IPS-18c (cell line): ENCODE data around the gene AGFG2.
A peak's percentile ranks its signal among the peaks of the same experiment; 100 is the strongest.

Experiments used
- H3K4me3 ChIP-seq: 2 replicates; pipeline ENCODE4 v1.7.0; 2013; ENCODE audit warnings: low read depth, mild to moderate bottlenecking, low read length, moderate library complexity; ENCODE audit not compliant: insufficient read depth
- H3K9me3 ChIP-seq: one replicate; pipeline ENCODE4 v1.6.1; 2013; ENCODE audit warnings: mild to moderate bottlenecking, low read length, moderate library complexity; ENCODE audit not compliant: control insufficient read depth, insufficient read depth

The AGFG2 gene

DNA sequence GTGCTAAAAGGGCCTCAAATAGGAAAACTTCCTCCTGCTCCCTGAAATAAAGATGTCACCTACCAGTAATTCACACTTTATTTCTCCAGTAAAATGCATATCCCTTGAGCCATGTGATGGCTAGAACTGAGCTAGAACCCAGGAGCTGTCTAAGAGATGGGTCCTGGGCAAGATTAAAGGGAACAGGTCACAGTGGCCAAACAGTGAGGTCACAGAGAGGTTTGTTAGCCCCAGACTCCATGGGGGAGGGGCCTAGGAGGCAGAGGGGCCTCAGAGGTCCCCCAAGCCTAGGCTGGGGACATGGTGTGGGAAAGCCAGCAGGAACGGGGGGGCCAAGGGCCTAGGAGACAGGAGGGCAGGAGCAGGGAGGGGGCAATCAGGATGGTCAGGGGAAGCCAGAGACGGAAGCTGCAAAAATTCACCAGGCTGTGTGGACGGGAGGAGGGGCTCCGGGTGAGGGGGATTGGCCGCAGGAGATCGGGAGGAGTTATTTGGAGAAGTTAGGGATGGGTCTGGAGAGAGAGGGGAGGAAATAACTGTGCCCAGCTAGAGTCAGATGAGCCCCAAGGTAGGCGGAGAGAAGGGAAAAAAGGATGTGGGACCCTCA lies 50.4 kb downstream of the AGFG2 start:
- Histone ChIP-seq H3K9me3 (no peaks in the 10 kb centered on the region), H3K4me3 (no peak overlapping the region; the same call in 1 of the 2 replicates)

DNA sequence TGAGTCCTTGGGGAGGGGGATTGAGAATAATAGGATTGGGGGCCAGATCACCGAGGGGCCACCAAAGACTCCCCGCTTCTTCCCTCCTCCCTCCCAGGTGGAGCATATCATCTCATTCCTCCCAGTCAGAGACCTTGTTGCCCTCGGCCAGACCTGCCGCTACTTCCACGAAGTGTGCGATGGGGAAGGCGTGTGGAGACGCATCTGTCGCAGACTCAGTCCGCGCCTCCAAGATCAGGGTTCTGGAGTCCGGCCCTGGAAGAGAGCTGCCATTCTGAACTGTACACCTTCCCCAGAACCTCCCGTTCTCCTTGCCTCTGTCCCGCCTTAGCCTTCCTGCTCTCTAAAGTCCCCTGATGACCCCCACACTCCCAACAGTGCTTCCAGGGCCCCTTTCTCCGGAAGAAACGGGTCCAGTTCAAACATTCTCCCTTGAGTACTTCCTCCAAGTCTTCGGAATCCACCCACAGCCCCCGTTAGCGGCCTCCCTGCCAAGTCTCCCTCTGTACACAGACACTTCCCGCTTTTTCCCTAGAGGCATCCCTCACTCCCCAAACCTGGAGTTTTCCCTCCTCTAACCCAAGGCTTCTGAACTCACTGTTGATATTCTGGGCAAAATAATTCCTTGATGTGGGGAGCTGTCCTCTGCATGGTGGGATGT lies 51.2 kb downstream of the AGFG2 start:
- H3K4me3 ChIP-seq, result no peak overlapping the region; the same call in 1 of the 2 replicates
- no peaks in the 10 kb centered on the region for H3K9me3 ChIP-seq

DNA sequence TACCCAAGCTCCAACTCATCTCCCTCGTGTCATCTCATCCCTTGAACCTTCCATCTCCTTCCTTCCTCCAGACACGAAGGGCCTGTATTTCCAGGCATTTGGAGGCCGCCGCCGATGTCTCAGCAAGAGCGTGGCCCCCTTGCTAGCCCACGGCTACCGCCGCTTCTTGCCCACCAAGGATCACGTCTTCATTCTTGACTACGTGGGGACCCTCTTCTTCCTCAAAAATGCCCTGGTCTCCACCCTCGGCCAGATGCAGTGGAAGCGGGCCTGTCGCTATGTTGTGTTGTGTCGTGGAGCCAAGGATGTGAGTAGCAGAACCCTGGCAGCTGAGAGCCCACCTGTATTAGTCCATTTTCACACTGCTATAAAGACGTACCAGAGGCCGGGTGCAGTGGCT lies 52.6 kb downstream of the AGFG2 start:
- H3K4me3 ChIP-seq, result no peak overlapping the region

DNA sequence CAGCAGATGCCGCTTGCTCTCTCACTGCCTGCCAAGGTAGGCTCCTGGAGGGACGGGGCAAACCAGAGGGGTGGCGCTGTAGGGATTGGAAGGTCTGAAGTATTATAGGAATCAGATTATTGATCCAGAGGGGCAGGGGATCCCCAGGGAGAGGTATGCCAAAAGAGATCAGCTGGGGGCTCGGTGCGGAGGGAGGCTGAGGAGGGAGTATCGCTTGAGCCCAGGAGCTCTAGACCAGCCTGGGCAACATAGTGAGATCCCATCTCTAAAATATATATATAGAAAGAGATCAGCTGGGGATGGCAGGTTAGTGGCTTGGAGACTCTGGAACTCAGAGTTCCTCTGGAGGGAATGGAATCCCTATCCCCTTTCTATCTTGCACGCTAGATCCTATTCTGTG lies 56.2 kb downstream of the AGFG2 start:
- H3K4me3 ChIP-seq, result no peak overlapping the region
- no peaks in the 10 kb centered on the region for H3K9me3 ChIP-seq

More for the DNA sequence above, 52.6 kb downstream of the AGFG2 start:
- no peaks in the 10 kb centered on the region for H3K9me3 ChIP-seq

DNA sequence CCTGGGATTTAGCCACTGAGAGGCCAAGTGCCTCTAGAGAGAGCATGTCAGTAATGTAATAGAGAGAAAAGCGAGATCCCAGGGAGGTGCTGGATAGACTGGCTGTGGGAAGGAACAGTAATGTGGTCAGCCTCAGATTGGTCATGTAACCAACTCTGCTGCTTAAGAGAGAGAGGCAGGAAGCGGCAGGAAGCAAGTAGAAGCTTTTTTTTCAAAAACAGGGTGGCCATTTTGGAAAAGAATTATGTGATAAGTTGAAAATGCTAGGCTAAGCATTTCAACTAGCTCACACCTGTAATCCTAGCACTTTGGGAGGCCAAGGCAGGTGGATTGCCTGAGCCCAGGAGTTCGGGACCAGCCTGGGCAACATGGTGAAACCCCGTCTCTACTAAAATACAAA lies 59.4 kb downstream of the AGFG2 start:
- no peak overlapping the region for H3K4me3 ChIP-seq

DNA sequence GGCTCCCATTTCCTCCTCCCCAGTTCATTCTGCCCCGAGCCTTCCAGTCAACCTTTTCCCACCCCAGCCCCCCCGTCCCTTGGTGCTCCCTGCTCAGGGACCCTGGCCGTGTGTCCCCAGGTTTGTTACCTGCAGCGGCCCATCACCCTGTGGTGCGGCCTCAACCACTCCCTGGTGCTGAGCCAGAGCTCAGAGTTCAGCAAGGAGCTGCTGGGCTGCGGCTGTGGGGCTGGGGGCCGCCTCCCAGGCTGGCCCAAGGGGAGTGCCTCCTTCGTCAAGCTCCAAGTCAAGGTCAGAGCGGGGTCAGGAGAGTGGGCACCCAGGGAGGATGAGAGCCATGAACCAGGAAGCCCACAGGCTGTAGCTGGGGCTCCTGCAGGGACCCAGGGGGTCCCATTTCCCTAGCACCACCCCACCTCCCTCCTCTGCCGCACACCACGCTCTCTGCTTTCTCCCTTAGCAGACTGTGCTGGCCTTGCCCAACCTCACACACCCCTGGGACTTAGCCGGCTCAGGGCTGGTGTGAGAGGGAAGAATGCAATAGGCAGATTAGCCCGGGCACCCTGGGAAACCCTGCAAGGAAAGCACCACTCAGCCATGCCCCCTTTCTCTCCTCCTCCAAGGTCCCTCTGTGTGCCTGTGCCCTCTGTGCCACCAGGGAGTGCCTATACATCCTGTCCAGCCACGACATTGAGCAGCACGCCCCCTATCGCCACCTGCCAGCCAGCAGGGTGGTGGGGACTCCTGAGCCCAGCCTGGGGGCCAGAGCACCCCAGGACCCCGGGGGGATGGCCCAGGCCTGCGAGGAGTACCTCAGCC lies 61.1 kb downstream of the AGFG2 start:
- H3K4me3 ChIP-seq, result no peak overlapping the region; the same call in 1 of the 2 replicates
- H3K9me3 ChIP-seq, result no peaks in the 10 kb centered on the region

More for the DNA sequence above, 59.4 kb downstream of the AGFG2 start:
- H3K9me3 ChIP-seq, result no peaks in the 10 kb centered on the region

DNA sequence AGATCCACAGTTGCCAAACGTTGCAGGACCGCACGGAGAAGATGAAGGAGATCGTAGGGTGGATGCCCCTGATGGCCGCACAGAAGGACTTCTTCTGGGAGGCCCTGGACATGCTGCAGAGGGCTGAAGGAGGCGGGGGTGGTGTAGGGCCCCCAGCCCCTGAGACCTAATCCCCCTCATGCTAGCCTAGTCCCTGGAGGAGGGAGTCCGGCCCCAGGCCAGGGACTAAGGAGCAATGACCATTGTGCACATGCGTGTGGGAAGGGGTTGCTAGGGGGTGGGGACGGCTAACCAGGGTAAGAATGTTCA lies 61.7 kb downstream of the AGFG2 start:
- H3K9me3 ChIP-seq, result no peaks in the 10 kb centered on the region

DNA sequence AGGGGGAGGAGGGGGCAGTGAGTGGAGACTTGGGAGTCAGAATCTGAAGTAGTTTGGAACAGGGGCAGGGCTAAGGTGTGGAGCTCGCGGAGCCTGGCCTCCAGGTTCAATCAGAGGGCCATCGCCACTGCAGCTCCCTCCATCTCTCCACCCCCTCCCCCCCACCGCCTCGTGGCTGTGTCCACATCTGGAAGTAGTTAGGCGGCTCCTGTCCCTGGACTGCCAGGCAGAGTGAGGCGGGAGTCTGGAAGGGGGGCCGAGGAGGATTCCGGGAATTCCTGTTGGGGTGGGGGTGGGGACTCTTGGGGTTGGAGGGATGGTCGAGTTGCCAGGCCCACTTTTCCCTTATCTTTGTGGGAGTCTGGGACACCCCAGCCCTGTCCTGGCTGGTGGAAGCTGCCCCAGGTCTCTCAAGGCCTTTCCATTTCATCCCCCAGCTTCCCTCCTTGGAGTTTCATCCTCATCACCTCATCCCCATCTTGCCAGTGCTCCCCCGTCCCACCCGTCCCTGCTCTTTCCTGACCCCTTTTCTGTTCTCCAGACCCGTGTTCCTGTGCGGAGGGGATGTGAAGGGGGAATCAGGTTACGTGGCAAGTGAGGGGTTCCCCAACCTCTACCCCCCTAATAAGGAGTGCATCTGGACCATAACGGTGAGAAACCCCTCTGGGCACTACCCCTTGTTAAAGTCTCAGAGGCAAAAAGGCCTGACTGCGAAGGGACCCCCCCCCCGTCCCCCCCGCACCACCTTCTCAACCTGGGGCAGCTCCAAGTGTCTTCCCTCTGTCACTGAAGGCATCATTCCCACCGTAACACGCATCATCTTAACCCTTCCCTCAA lies 64.1 kb downstream of the AGFG2 start:
- peak overlapping the region; percentile 63 for H3K4me3 ChIP-seq
- no peaks in the 10 kb centered on the region for H3K9me3 ChIP-seq

More for the DNA sequence above, 61.7 kb downstream of the AGFG2 start:
- H3K4me3 ChIP-seq, result no peak overlapping the region; the same call in 1 of the 2 replicates

DNA sequence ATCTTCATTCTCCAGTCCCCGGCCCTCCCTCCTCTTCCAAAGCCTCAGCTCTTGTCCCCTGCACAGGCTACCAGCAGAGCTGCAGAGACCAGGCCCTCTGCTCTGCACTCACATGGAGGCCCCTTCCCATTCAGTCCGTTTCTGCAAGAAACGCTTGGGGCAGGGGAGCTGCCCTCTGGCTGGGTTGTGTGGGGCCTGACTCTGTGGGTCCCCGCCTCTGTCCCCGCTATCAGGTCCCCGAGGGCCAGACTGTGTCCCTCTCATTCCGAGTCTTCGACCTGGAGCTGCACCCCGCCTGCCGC lies 64.7 kb downstream of the AGFG2 start:
- H3K9me3 ChIP-seq, result no peaks in the 10 kb centered on the region
- peak overlapping the region; percentile 63 for H3K4me3 ChIP-seq

DNA sequence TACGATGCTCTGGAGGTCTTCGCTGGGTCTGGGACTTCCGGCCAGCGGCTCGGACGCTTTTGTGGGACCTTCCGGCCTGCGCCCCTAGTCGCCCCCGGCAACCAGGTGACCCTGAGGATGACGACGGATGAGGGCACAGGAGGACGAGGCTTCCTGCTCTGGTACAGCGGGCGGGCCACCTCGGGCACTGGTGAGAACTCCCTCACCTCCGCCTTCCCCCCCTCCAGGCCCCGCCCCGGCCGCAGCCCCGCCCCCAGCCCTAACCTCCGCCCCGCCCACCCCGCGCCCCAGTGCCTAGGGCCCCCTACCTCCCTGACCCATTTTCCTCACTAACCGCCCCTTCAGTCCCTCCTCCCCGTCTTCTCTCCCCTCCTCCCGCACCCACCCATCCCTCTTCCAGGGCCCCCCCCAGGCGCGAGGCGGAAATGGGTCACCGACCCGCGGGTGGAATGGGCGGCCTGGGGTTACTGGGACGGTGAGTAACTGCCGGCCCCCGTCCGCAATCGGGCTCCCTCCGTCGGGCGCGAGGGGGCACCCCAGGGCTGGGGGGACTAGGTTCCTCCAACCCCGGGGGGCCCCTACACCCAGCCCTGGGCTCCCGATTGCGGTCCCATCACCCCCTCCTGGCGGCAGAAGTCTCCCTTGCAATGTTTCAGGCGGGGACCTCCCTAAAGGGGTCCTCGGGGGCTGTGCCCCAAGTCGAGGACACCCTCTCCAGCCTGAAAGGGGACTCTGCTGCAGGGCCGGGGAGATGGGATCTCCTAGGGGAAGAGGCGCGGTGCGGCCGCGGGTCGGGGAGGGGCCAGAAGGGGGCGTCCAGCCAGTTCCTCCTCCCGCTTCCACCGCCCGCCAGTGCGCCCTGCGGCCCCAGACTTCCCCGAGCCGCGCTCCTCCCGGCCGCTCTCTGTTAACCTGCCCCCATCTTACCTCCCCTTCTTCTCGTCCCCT lies 65.3 kb downstream of the AGFG2 start:
- H3K4me3 ChIP-seq, result peak overlapping the region; percentile 68
- no peaks in the 10 kb centered on the region for H3K9me3 ChIP-seq

DNA sequence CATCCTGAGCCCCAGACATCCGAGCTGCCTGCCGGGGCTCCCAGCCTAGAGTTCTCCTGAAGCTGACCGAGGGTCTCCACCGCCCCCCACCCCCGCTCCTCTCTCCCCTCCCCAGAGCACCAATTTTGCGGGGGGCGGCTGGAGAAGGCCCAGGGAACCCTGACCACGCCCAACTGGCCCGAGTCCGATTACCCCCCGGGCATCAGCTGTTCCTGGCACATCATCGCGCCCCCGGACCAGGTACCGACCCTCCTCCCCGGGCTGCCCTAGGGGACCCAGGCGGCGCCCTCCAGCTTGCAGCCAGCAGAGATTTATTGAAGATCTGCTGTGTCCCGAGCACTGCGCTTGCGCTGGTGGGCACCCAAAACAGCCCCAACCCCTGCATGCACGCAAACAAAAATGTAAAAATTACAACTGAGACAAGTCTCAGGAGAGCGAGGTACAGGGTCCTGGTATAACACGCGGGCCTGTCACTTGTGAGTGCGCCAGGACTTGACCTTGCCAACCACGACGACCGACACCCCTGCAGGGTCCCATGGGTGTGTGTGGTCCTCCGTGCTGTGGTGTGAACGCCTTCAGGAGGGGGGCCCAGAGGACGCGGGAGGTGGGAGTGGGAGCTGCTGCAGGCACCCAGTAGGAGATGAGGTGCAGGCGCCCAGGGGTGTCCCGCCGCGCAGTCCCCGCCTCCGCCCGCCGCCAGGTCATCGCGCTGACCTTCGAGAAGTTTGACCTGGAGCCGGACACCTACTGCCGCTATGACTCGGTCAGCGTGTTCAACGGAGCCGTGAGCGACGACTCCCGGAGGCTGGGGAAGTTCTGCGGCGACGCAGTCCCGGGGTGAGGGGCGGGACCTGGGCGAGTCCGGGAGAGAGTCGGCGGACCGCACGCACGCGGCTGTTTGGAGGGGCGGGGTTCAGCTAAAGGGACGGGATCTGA lies 66.2 kb downstream of the AGFG2 start:
- Histone ChIP-seq H3K9me3 (no peaks in the 10 kb centered on the region), H3K4me3 (peak overlapping the region; percentile 68)

DNA sequence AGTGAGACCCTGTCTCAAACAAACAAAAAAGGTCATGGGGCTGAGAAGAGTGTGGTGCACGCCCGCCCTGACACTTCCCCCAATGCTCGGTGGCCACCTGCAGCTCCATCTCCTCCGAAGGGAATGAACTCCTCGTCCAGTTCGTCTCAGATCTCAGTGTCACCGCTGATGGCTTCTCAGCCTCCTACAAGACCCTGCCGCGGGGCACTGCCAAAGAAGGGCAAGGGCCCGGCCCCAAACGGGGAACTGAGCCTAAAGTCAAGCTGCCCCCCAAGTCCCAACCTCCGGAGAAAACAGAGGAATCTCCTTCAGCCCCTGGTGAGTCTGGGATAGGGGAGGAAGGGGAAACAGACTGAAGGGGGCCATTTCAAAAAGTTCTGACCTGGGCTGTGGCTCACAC lies 67.3 kb downstream of the AGFG2 start:
- Histone ChIP-seq H3K9me3 (no peaks in the 10 kb centered on the region), H3K4me3 (no peak overlapping the region)

DNA sequence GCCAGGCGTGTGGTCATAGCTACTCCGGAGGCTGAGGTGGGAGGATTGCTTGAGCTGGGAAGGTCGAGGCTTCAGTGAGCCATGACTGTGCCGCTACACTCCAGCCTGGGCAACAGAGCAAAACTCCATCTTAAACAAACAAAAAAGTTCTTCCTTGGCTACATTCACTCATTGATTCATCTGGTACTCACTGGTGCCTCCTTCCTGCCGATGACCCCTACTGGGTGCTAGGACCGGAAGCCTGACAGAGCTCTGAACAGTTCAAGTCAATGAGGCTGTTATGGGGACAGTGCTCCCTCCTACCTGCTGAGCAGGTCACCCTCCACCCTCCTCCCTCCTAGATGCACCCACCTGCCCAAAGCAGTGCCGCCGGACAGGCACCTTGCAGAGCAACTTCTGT lies 68.1 kb downstream of the AGFG2 start:
- H3K9me3 ChIP-seq, result no peaks in the 10 kb centered on the region
- H3K4me3 ChIP-seq, result no peak overlapping the region

DNA sequence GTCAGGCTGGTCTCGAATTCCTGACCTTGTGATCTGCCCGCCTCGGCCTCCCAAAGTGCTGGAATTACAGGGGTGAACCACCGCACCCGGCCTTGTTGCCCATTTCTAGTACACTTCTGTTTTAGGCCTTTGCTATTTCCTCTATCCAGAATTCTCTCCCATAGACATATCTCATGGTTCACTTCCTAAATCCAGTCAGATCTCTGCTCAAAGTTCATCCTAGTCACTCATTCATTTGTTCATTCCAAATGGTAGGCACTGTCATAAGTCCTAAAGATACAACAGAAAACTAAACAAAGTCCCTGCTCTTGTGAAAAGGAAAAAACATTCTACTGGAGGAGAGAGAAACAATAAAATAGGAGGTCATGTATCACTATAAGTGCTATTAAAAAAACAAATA lies 71.0 kb downstream of the AGFG2 start:
- Histone ChIP-seq H3K4me3 (no peak overlapping the region), H3K9me3 (no peaks in the 10 kb centered on the region)

DNA sequence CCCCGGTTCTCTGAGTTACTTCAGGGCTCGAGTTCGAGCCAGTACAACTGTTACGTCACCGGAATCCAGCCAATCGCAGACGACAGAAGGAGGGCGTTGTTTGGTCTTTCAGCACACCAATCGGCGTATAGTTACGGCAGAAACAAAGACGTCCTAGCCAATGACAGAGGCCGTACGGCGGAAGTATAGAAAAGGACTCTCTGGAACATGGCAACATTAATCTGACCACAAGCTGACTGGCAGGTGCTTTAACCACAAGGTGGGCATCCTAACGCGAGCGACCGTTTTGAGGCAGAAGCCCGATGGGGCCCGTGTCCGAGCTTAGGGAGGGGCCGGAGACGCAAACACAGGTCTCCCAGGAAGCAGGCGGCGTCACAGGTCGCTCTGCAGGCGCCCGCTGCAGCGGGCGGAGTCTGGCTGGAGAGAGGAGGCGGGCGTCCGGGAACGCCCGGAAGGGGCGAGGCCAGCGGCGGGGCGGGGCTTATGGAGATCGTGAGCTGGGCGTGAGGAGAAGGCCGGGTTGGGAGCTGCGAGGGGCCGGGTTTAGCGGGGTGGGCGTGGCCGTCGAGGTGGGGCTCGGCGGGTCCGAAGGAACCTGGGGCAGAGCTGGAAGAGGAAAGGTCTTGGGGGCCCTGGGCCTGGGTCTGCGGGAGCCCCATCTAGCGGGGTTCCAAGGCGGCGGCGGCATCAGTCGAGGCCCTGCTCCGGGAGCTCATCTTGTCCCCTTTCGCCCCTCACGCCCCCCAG lies 73.2 kb downstream of the AGFG2 start, which contains the start of gene MOSPD3:
TSS of gene MOSPD3 (plus strand) at position 558 of the 747 bp plus-strand sequence. CDS start 252 bp downstream, outside the sequence.
- Histone ChIP-seq H3K4me3 (peak within 1 kb of the TSS; percentile 93), H3K9me3 (no peaks in the 10 kb centered on the region)
